Memory B cell (primary cell): ENCODE measurements around the gene NFATC4.
"Not testable (repeated sequence)": the region's sequence is repeated elsewhere in the genome, so short reads cannot be mapped to it uniquely, and the experiment has no call there.

Experiments used
- ATAC-seq: fragments of 150-1000 bp; cut with Tn5 transposase; 2 replicates; pipeline ENCODE4 v1.10.0; 2021; ENCODE audit warnings: low read depth, mild to moderate bottlenecking, moderate library complexity
- DNase-seq, 2 donors: peaks; one replicate each; pipeline ENCODE4 v3.0.0; 2022; ENCODE audit warnings: low spot score in 2 of 2
- H3K27ac Mint-ChIP-seq: one replicate; pipeline ENCODE4 v1.8.0; 2022; ENCODE audit warnings: mild to moderate bottlenecking, moderate library complexity, mixed read lengths
- H3K27me3 Mint-ChIP-seq: one replicate; pipeline ENCODE4 v1.8.0; 2022; ENCODE audit warnings: mixed read lengths
- H3K36me3 Mint-ChIP-seq: one replicate; pipeline ENCODE4 v1.8.0; 2022; ENCODE audit warnings: mild to moderate bottlenecking, mixed read lengths
- H3K4me1 Mint-ChIP-seq: one replicate; pipeline ENCODE4 v1.8.0; 2022; ENCODE audit warnings: mixed read lengths
- H3K4me3 Mint-ChIP-seq: one replicate; pipeline ENCODE4 v1.8.0; 2022; ENCODE audit warnings: mild to moderate bottlenecking, moderate library complexity, mixed read lengths
- H3K9me3 Mint-ChIP-seq: one replicate; pipeline ENCODE4 v1.8.0; 2022; ENCODE audit warnings: mixed read lengths

Gene NFATC4

DNA sequence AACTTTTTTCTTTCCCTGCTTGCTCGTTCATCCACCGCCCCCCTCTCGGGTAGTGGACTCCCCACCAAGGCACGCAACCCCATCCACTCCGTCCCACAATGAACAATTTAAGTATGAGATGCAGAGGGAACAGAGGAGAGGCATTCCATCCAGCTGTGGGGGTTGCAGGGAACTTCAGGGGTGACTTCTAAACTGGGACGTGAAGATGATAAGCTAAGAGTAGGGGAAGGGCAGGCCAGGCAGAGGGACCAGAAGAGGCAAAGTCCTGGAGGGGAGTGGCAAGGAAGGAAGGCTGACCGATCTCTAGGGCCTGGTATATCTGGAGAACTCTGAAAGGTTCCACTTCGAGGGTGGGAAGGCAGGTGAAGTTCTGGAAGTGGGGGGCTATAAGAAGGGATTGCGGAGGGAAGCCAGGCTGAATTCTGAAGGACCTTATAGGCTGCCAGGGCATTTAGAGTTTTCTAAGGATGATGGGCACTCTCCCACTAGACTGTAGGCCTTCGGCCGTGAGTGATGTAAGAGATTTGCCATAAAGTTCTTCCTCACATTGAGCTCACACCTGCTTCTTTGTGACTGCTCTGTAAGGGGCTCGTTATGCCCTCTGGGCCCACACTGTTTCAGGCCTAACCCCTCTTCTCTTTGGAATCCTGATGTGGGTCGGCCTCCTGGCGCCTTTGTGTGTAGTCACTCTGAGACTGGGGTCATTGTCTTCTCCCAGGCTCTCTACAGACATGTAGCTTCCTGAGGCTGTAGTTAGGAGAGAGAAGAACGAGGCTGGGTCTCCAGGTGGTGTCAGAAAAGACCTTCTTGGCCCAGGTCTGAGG is 12.1 kb downstream of the NFATC4 start:
- DNase-seq (no peak), ATAC-seq (no peak)
- Mint-ChIP-seq H3K27me3 (peaks cover 7% of the 10 kb centered on the region), H3K36me3 (no peaks in the 10 kb centered on the region), H3K27ac (no peak overlapping the region), H3K4me3 (no peak overlapping the region), H3K4me1 (no peaks in the 10 kb centered on the region), H3K9me3 (no peaks in the 10 kb centered on the region)

DNA sequence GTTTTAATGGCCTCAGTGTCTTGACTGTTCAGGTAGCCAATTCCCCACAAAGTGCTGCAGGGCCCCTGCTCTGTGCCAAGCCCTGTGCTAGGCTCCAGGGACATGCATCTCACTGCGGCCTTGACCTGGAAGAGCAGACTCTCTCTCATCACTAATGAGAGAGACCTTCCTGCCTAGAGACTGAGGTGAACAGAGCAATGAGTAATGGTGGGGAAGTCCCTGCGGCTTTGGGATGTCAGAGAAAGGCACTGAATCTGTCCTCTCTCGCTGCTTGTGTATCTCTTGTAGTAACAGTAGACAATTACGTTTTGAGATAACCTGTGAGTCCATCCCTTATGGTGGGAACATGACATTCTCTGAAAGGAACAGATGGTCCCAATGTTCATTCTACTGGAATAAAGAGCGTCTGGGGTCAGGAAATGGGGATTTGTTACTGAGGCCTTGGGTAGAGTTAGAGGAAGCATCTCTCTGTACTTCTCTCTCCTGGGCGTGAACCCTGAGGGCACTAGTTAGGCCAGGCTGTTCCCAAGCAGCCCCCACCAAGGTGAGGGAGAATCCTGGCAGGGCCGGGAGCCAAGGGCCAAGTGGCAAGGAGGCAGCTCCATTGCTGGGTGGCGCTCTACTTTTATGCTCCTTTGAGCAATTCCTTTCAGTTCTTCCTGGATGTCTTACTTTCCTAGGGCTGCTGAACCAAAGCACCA is 13.5 kb downstream of the NFATC4 start:
- no peak for DNase-seq
- no peaks in the 10 kb centered on the region for H3K9me3 Mint-ChIP-seq
- no peak overlapping the region for H3K27ac Mint-ChIP-seq
- no peak overlapping the region for H3K4me3 Mint-ChIP-seq
- H3K4me1 Mint-ChIP-seq = no peaks in the 10 kb centered on the region
- peaks cover 6% of the 10 kb centered on the region for H3K27me3 Mint-ChIP-seq
- no peaks in the 10 kb centered on the region for H3K36me3 Mint-ChIP-seq
- no peak for ATAC-seq

DNA sequence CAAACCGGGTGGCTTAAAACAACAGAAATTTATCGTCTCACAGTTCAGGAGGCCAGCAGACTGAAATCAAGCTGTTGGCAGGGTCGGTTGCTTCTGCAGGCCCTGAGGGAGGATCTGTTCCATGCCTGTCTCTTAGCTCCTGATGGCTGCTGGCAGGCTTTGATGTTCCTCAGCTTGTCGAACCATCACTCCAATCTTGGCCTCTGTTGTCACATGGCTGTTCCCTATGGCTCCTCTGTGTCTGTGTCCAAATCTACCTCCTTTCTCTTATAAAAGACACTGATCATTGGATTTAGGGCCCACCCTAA is 14.0 kb downstream of the NFATC4 start:
- H3K27ac Mint-ChIP-seq = no peak overlapping the region
- H3K4me3 Mint-ChIP-seq = no peak overlapping the region
- H3K9me3 Mint-ChIP-seq = no peaks in the 10 kb centered on the region
- ATAC-seq = no peak
- H3K36me3 Mint-ChIP-seq = no peaks in the 10 kb centered on the region
- no peak for DNase-seq
- no peaks in the 10 kb centered on the region for H3K4me1 Mint-ChIP-seq
- peaks cover 6% of the 10 kb centered on the region for H3K27me3 Mint-ChIP-seq

DNA sequence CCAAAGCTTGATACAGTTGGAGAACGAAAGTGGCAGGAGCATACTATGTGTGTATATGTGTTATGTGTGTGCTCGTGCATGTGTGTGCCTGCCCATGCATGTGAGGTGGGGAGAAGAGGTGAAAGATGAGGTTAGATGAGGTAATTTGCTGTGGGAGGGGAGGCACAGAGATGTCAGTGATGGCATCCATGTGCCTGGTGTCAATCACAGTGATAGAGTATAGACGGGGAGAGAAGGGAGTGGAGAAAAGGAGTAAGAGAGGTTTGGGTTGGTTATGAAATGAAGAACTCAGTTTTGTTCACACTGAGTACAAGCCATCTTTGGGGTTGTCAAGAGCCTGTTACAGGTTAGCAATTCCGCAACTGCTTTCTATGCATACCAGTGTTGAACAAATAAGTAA is 16.2 kb downstream of the NFATC4 start:
- H3K4me3 Mint-ChIP-seq = no peak overlapping the region
- H3K9me3 Mint-ChIP-seq = no peaks in the 10 kb centered on the region
- H3K4me1 Mint-ChIP-seq = no peaks in the 10 kb centered on the region
- no peaks in the 10 kb centered on the region for H3K36me3 Mint-ChIP-seq
- DNase-seq (no peak), ATAC-seq (no peak)
- H3K27ac Mint-ChIP-seq = no peak overlapping the region
- peaks cover 10% of the 10 kb centered on the region for H3K27me3 Mint-ChIP-seq

DNA sequence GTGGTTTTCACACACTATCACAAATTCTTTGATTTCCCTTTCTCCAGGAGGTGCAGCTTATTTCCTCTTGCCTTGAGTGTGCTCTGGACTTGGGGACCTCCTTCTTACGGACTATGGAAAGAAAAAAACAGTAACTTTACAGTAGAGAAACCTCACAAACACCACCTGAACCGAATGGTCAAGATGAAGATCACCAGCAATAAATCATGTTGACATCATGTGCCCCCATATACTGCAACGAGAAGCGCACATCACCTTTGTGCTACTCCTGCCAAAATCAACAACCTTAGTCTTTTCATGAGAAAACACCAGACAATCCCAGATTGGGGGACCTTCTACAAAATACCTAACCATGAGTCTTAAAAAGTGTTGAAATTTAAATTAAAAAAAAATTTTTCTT is 17.5 kb downstream of the NFATC4 start:
- Mint-ChIP-seq H3K4me1 (no peaks in the 10 kb centered on the region), H3K9me3 (no peaks in the 10 kb centered on the region), H3K4me3 (no peak overlapping the region), H3K27ac (no peak overlapping the region), H3K27me3 (peaks cover 13% of the 10 kb centered on the region), H3K36me3 (no peaks in the 10 kb centered on the region)
- no peak for ATAC-seq
- DNase-seq = no peak

DNA sequence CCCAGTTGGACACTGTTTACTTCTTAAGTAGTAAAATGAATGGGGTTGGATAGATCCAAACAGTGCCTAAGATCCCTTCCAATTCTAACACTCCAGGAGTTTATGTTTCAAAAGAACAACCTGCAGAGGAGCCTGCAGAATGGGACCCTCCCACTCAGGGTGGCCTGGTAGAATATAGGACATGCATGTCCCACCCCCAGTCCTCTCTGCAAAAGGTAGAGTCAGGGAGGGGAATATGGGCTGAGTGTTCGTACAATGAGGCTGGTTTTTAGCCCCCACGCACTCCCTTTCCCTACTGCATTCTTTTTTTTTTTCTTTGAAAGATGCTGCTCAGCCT is 19.0 kb downstream of the NFATC4 start:
- Mint-ChIP-seq H3K9me3 (no peaks in the 10 kb centered on the region), H3K27me3 (peaks cover 18% of the 10 kb centered on the region), H3K4me1 (no peaks in the 10 kb centered on the region), H3K36me3 (no peaks in the 10 kb centered on the region), H3K4me3 (no peak overlapping the region), H3K27ac (no peak overlapping the region)
- DNase-seq (no peak), ATAC-seq (no peak)

DNA sequence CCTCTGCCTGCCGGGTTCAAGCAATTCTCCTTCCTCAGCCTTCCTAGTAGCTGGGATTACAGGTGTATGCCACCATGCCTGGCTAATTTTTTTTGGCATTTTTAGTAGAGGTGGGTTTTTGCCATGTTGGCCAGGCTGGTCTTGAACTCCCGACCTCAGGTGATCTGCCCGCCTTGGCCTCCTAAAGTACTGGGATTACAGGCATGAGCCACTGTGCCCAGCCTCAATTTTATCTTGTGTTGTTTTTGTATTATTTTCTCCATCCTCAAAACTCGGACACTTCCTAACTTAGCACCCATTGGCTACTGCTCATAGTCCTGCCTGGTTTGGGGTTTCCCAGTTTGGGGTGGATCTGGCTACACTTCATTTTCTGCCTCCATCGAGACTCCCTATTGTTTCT is 19.6 kb downstream of the NFATC4 start:
- H3K4me3 Mint-ChIP-seq, H3K27ac Mint-ChIP-seq, DNase-seq, H3K36me3 Mint-ChIP-seq, H3K9me3 Mint-ChIP-seq, H3K4me1 Mint-ChIP-seq, ATAC-seq: not testable (repeated sequence)
- H3K27me3 Mint-ChIP-seq = peaks cover 21% of the 10 kb centered on the region

DNA sequence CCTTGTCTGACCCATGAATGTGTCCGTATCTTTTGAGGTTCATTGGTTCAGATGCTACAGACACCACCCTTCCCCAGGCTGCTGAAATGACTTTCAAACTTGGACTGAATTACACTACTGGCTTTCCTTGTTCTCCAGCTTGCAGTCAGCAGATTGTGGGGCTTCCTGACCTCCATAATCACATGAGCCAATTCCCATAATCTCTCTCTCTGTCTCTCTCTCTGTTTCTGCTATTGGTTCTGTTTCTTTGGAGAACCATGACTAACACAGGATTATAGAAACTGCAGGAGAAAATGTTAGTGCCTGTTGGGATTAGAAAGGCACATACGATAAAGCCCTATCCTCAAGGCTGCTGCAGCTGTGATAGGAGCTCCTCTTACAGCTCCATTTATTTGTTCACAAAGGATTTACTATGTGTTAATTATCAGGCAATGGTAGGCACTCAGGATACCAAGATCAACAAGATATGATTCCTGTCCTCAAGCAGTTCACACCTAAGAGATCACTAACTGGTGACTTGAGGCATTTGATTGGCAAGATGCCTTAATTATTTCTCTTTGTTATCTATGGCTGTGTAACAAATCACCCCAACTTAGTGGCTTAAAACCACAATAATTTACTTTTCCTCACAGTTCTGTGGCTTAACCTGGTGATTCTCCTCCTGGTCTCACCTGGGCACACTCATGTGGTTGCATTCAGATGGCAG is 20.6 kb downstream of the NFATC4 start:
- peaks cover 22% of the 10 kb centered on the region for H3K27me3 Mint-ChIP-seq
- H3K36me3 Mint-ChIP-seq = no peaks in the 10 kb centered on the region
- no peak for DNase-seq
- no peak overlapping the region for H3K27ac Mint-ChIP-seq
- H3K9me3 Mint-ChIP-seq = no peaks in the 10 kb centered on the region
- no peak overlapping the region for H3K4me3 Mint-ChIP-seq
- ATAC-seq = no peak
- no peaks in the 10 kb centered on the region for H3K4me1 Mint-ChIP-seq

DNA sequence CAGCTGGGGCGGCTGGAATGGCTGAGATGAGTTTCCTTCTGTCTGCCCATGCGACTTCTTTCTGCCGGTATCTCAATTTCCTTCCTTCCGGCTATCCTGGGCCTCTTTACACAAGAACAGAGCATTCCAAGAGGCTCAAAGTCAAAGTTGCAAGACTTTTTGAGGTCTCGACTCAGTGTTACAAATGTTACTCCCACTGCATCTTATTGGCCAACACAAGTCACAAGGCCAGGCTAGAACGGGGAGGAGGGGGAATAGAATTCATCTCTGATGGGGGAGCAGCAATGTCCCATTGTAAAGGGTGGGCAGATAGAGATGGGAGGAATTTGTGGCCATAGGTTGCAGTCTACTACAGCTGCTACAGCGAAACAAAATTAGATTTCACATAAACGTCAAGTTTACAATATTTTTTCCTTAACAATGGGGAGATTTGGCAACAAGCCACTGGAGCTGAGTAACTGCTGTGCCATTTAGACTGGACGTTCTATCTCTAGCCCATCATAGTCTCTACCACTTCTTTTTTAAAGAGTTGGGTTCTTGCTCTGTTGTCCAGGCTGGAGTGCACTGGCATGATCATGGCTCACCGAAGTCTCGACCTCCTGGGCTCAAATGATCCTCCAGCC is 21.4 kb downstream of the NFATC4 start:
- Mint-ChIP-seq H3K27me3 (peaks cover 18% of the 10 kb centered on the region), H3K4me3 (no peak overlapping the region)

DNA sequence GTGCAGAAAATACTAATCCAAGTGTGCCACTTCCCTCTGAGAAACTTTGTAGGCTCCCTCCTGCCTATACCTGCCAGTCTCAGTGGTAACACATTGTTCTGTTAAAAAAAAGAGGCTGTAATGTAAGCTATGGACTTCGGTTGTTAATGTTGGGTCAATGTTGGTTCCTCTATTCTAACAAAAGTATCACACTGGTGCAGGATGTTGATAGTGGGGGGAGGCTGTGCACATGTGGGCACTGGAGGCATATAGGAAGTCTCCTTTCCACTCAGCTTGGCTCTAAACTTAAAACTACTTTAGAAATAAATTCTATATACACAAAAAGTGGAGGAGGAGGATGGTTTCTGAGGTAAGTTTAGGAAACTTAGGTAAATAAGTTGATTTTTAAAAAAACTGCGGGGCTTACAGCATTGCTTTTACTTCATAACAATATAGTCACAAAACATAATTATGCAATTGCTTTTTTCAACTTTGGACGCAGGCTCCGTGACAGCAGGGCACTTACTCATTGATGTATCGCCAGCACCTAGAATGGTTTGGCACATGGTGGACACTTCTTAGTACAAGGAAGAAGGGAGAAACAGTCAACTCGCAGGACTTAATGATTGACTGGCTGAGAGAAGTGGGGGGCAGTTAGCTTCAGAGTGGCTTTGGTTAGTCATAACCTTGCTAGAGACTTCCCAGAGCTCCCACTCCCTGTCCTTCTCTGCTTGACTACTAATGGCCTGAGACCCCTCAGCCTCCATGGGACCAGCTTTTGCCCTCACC is 22.9 kb downstream of the NFATC4 start:
- peaks cover 16% of the 10 kb centered on the region for H3K27me3 Mint-ChIP-seq
- no peak for ATAC-seq
- H3K36me3 Mint-ChIP-seq = no peaks in the 10 kb centered on the region
- H3K4me1 Mint-ChIP-seq = peaks cover 2% of the 10 kb centered on the region
- no peak overlapping the region for H3K27ac Mint-ChIP-seq
- no peaks in the 10 kb centered on the region for H3K9me3 Mint-ChIP-seq
- DNase-seq = no peak
- no peak overlapping the region for H3K4me3 Mint-ChIP-seq

More for the DNA sequence above, 21.4 kb downstream of the NFATC4 start:
- no peaks in the 10 kb centered on the region for H3K9me3 Mint-ChIP-seq
- no peaks in the 10 kb centered on the region for H3K4me1 Mint-ChIP-seq
- H3K27ac Mint-ChIP-seq = no peak overlapping the region
- ATAC-seq = no peak
- H3K36me3 Mint-ChIP-seq = no peaks in the 10 kb centered on the region
- no peak for DNase-seq

DNA sequence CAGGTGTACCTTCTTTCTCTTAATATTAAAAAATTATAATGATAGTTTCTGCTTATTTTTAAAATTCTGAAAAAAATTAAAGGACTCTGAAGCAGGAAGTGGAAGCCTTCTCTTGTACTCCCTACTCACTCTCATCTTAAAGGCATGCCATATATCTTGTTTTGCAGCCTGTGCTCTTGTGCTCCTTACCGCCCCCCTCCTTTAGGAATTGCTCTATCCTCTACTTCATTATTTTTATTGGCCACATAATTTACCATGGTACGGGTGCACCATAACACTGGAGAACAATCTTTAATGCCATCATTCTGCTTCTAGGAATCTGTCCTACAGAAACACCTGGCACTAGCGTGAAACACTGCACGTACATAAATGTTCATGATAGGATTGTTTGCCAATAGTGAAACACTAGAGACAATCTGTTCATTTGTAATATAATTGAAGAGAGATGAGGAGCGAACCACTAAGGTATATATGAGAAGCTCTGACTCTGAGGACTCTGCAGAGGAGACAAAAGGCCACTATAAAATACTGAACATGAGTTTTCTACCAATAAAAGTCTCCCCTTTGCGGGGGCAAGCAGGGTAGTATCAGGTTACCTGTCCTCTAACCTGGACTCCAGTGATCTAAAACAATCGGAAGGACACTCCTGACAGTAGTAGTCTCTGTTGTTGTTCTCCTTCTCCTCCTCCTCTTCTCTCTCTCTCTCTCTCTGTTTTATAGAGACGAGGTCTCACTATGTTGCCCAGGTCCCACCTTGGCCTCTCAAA is 24.5 kb downstream of the NFATC4 start:
- Mint-ChIP-seq H3K4me1 (peaks cover 2% of the 10 kb centered on the region), H3K27me3 (peaks cover 16% of the 10 kb centered on the region), H3K9me3 (no peaks in the 10 kb centered on the region), H3K27ac (no peak overlapping the region), H3K4me3 (no peak overlapping the region), H3K36me3 (no peaks in the 10 kb centered on the region)
- no peak for ATAC-seq
- DNase-seq = no peak

DNA sequence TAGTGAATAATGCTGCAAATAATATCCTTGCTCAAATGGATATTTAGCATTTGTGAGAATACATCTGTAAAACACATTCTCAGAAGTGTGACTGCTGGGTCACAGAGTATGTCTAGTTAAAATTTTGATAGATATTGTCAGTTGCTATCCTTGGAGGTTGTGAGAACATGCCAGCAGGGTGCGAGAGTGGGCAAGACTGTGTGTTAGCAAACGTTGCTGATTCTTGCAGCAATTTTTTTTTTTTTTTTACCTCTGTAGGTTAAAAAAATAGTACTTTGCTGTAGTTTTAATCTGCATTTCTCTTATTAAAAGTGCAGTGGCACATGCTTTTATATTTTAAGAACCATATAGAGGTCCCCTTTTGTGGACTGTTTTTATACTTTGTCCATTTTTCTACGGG is 26.3 kb downstream of the NFATC4 start:
- H3K27ac Mint-ChIP-seq = no peak overlapping the region
- peaks cover 11% of the 10 kb centered on the region for H3K27me3 Mint-ChIP-seq
- no peaks in the 10 kb centered on the region for H3K9me3 Mint-ChIP-seq
- no peak overlapping the region for H3K4me3 Mint-ChIP-seq
- no peaks in the 10 kb centered on the region for H3K36me3 Mint-ChIP-seq
- no peak for DNase-seq
- H3K4me1 Mint-ChIP-seq = peaks cover 2% of the 10 kb centered on the region
- no peak for ATAC-seq
